ENCODE data around the gene MATN3.
A peak's percentile ranks its signal among the peaks of the same experiment; 100 is the strongest.

MATN3 gene

GRCh38 chr2:20025065-20025786 is 12.8 kb upstream of the MATN3 start:
- Histone ChIP-seq H3K9me3 (ENCODE audit: control insufficient read depth, insufficient read depth, low read length) (no peaks in the 10 kb centered on the region; the same call in 1 of the 2 replicates), H3K9ac (ENCODE audit: low read depth, low read length) (no peak overlapping the region), H3K36me3 (ENCODE audit: insufficient read depth, low read length) (peaks cover 5% of the 10 kb centered on the region), H3K4me1 (ENCODE audit: insufficient read depth, low read length) (no peaks in the 10 kb centered on the region)

DNA sequence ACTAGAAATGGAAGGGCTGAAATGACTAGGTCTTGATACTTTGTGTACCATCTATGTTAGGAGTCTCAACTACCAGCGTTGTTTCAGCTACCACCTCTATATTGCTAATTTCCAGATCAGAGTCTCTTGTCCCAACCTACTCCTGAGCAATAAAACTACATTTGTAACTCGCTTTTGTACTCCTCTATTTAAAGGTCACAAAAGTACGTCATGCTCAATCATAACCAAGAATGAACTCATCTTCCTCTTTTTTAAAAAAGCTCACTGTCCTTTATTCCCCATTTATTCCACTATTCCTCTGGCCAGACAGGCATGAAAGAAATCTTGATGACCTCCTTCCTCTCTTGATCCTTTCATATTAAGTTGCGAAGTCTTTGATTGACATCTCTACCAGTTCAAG is 11.2 kb upstream of the MATN3 start:
- peaks cover 3% of the 10 kb centered on the region for H3K9me3 ChIP-seq (ENCODE audit: control insufficient read depth, insufficient read depth, low read length)
- peaks cover under 1% of the 10 kb centered on the region; the same call in 1 of the 2 replicates for H3K36me3 ChIP-seq (ENCODE audit: insufficient read depth, low read length)
- H3K4me1 ChIP-seq (ENCODE audit: insufficient read depth, low read length), result no peaks in the 10 kb centered on the region
- H3K9ac ChIP-seq (ENCODE audit: low read depth, low read length), result no peak overlapping the region

DNA sequence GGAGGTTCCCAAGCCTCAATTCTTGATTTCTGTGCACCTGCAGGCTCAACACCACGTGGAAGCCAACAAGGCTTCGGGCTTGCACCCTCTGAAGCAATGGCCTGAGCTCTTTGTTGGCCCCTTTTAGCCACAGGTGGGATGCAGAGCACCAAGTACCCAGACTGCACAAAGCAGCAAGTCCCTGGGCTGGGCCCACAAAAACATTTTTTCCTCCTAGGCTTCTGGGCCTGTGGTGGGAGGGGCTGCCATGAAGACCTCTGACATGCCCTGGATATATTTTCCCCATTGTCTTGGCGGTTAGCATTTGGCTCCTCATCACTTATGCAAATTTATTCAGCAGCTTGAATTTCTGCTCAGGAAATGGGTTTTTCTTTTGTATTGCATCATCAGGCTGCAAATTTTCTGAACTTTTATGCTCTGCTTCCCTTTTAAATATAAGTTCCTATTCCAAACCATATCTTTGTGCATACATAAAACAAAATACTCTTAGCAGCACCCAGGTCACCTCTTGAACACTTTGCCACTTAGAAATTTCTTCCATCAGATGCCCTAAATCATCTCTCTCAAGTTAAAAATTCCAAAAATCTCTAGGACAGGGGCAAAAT is 9.0 kb upstream of the MATN3 start:
- no peaks in the 10 kb centered on the region for H3K4me1 ChIP-seq (ENCODE audit: insufficient read depth, low read length)
- H3K9me3 ChIP-seq (ENCODE audit: control insufficient read depth, insufficient read depth, low read length), result peaks cover 3% of the 10 kb centered on the region
- no peaks in the 10 kb centered on the region for H3K36me3 ChIP-seq (ENCODE audit: insufficient read depth, low read length)
- H3K9ac ChIP-seq (ENCODE audit: low read depth, low read length), result no peak overlapping the region

DNA sequence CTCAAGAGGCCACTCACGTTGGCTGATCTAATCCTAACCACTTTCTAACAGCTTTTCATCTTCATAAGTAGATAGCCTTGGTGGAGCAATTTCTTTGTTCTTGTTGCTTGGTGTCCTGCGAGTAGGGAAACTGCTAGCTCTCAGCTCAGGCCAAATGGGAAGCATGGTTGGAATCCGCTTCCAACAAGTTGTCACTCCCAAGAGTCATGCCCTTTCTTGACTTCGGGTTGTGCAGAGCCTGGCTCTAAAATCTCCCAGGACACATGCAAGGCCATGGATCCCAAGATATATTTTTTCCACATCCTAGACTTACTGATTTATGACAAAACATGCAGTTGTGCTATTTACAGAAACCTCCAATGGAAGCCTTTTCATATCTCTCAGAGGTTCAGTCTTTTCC is 7.3 kb upstream of the MATN3 start:
- Histone ChIP-seq H3K9ac (ENCODE audit: low read depth, low read length) (no peak overlapping the region), H3K36me3 (ENCODE audit: insufficient read depth, low read length) (no peaks in the 10 kb centered on the region), H3K9me3 (ENCODE audit: control insufficient read depth, insufficient read depth, low read length) (peaks cover 3% of the 10 kb centered on the region), H3K4me1 (ENCODE audit: insufficient read depth, low read length) (no peaks in the 10 kb centered on the region)

- Histone ChIP-seq H3K4me1 (ENCODE audit: insufficient read depth, low read length) (peaks cover 3% of the 10 kb centered on the region; the same call in 1 of the 2 replicates), H3K9ac (ENCODE audit: low read depth, low read length) (no peak overlapping the region), H3K36me3 (ENCODE audit: insufficient read depth, low read length) (no peaks in the 10 kb centered on the region), H3K9me3 (ENCODE audit: control insufficient read depth, insufficient read depth, low read length) (peaks cover 3% of the 10 kb centered on the region)
Observed at GRCh38 chr2:20018601-20019152, 6.2 kb upstream of the MATN3 start.

DNA sequence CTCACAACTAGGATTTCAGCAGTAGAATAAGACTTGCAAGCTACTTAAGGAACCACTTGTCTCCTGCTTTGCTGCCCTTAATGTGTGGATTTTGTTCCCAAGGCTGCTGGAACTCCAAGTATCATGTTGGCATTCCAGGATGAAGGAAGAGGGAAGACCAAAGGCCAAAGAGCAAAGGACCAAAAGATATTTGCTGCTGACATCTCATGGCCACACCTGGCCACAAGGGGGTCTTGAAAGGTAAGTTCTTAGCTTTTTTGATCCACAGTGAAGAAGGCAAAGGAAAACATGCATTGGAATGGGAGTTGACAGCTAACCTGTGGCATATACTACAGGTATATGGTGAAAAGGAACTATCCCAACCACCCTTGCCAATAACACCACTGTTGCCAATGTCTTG is 3.9 kb upstream of the MATN3 start:
- Histone ChIP-seq H3K9ac (ENCODE audit: low read depth, low read length) (no peak overlapping the region), H3K36me3 (ENCODE audit: insufficient read depth, low read length) (no peaks in the 10 kb centered on the region), H3K4me1 (ENCODE audit: insufficient read depth, low read length) (peaks cover 10% of the 10 kb centered on the region), H3K9me3 (ENCODE audit: control insufficient read depth, insufficient read depth, low read length) (peaks cover 3% of the 10 kb centered on the region)

- no peaks in the 10 kb centered on the region for H3K36me3 ChIP-seq (ENCODE audit: insufficient read depth, low read length)
- peaks cover 3% of the 10 kb centered on the region for H3K9me3 ChIP-seq (ENCODE audit: control insufficient read depth, insufficient read depth, low read length)
- peaks cover 10% of the 10 kb centered on the region for H3K4me1 ChIP-seq (ENCODE audit: insufficient read depth, low read length)
- H3K9ac ChIP-seq (ENCODE audit: low read depth, low read length), result no peak overlapping the region
Observed at GRCh38 chr2:20015482-20016083, 3.1 kb upstream of the MATN3 start.

- H3K4me1 ChIP-seq (ENCODE audit: insufficient read depth, low read length), result peaks cover 10% of the 10 kb centered on the region
- H3K36me3 ChIP-seq (ENCODE audit: insufficient read depth, low read length), result no peaks in the 10 kb centered on the region
- H3K9me3 ChIP-seq (ENCODE audit: control insufficient read depth, insufficient read depth, low read length), result no peaks in the 10 kb centered on the region
- H3K9ac ChIP-seq (ENCODE audit: low read depth, low read length), result peak overlapping the region; percentile 72
Observed at GRCh38 chr2:20013126-20013849, 820 bp upstream of the MATN3 start.

- Histone ChIP-seq H3K9ac (ENCODE audit: low read depth, low read length) (peak overlapping the region; percentile 72), H3K36me3 (ENCODE audit: insufficient read depth, low read length) (no peaks in the 10 kb centered on the region), H3K9me3 (ENCODE audit: control insufficient read depth, insufficient read depth, low read length) (no peaks in the 10 kb centered on the region), H3K4me1 (ENCODE audit: insufficient read depth, low read length) (peaks cover 10% of the 10 kb centered on the region)
Observed at GRCh38 chr2:20012032-20012281, 511 bp downstream of the MATN3 start.

DNA sequence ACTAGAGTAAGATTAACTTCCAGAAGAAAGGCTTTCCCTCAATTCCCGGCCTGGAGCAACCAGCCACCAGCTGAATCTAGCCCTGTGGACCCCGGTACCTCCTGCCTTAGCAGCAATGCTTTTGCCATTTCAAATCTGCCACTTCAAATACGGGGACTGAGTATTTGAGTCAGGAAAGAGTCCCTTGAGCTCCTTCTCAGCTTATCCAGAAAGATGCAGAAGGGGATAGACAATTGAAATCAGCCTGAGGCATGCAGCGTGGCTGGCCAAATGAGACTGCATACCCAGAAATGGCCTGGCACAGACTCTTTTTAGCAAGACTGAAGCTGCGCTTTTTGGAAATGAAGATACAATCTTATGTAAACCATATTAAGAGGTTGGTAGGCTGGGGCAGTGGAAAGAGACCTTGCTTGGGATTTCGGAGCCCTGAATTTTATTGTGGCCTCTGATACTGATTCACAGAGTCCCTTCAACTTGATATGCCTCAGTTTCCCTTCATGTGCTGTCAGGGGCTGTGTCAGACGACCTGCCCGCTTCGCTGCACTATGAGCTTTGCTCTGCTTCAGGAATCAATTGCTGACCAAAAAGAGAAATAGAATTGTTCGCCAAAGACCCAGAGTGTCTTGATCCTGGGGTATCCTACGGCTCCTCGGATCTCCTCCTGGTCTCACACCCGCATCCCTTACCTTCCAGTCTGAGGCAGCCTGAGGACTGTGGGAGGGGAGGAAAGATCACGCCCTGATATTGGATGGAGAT is 1.0 kb downstream of the MATN3 start:
- H3K9ac ChIP-seq (ENCODE audit: low read depth, low read length), result peak overlapping the region; percentile 72; the same call in 1 of the 2 replicates
- H3K9me3 ChIP-seq (ENCODE audit: control insufficient read depth, insufficient read depth, low read length), result no peaks in the 10 kb centered on the region
- H3K4me1 ChIP-seq (ENCODE audit: insufficient read depth, low read length), result peaks cover 10% of the 10 kb centered on the region
- H3K36me3 ChIP-seq (ENCODE audit: insufficient read depth, low read length), result no peaks in the 10 kb centered on the region

- H3K36me3 ChIP-seq (ENCODE audit: insufficient read depth, low read length), result no peaks in the 10 kb centered on the region
- H3K4me1 ChIP-seq (ENCODE audit: insufficient read depth, low read length), result peaks cover 8% of the 10 kb centered on the region
- H3K9ac ChIP-seq (ENCODE audit: low read depth, low read length), result no peak overlapping the region
- H3K9me3 ChIP-seq (ENCODE audit: control insufficient read depth, insufficient read depth, low read length), result no peaks in the 10 kb centered on the region
Observed at GRCh38 chr2:20008703-20009102, 3.8 kb downstream of the MATN3 start.

DNA sequence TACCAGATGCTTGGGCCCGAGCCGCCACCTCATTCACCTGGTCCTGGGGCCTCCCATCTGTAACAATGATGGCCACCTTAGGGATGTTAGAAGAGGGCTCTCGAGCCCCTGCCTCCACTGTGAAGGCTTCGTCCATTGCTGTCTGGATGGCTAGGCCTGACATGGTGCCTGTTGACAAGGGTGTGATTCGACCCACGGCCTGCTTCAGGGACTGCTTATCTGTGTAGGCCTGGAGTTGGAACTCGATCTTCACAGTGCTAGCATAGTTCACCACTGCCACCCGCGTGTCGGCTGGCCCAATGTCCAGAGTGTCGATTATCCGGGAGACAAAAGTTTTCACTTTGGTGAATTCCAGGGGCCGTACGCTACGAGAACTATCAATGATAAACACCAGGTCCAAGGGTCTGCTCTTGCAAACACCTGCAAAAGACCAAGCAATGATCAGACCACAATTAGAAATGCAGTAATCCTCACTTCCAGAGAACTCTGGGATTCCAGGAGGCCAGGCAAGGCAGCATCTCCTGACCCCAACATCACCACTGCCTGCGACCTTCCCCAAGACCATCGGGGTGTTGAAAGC is 6.5 kb downstream of the MATN3 start:
- H3K9me3 ChIP-seq (ENCODE audit: control insufficient read depth, insufficient read depth, low read length), result no peaks in the 10 kb centered on the region
- H3K9ac ChIP-seq (ENCODE audit: low read depth, low read length), result no peak overlapping the region
- H3K4me1 ChIP-seq (ENCODE audit: insufficient read depth, low read length), result no peaks in the 10 kb centered on the region
- H3K36me3 ChIP-seq (ENCODE audit: insufficient read depth, low read length), result no peaks in the 10 kb centered on the region

GRCh38 chr2:20005067-20005627 is 7.3 kb downstream of the MATN3 start:
- H3K4me1 ChIP-seq (ENCODE audit: insufficient read depth, low read length), result no peaks in the 10 kb centered on the region
- no peaks in the 10 kb centered on the region for H3K9me3 ChIP-seq (ENCODE audit: control insufficient read depth, insufficient read depth, low read length)
- no peaks in the 10 kb centered on the region for H3K36me3 ChIP-seq (ENCODE audit: insufficient read depth, low read length)
- no peak overlapping the region for H3K9ac ChIP-seq (ENCODE audit: low read depth, low read length)
